Gastrocnemius medialis (tissue), 4 donors: Measurements from ENCODE around the gene NDC1. TPM values are rescaled to one million over a fixed set of nuclear protein-coding genes. Genes with fewer than 3 reads are reported as not detected.

Source experiments
- ATAC-seq, 2 donors: fragments of 150-250 bp; one replicate each; pipeline ENCODE4 v1.9.1; 2016
- DNase-seq, 2 donors: peaks; one replicate each; pipeline ENCODE4 v3.0.0-alpha.2; 2019
- H3K27ac ChIP-seq, 4 donors: fragments of 200-600 bp; sonication (generic); 1 replicate in 1 of 4; 2 replicates in 3 of 4; pipeline ENCODE4 v1.5.1; 2016 to 2018; ENCODE audit warnings: mild to moderate bottlenecking in 2 of 4, moderate library complexity in 1 of 4
- H3K27me3 ChIP-seq, 3 donors: fragments of 200-600 bp; sonication (generic) in 2 of 3; 1 replicate in 1 of 3; 2 replicates in 2 of 3; pipeline versions ENCODE4 v1.5.1 to v1.6.0; 2016 to 2019; ENCODE audit warnings: mild to moderate bottlenecking in 1 of 3, moderate library complexity in 1 of 3
- H3K36me3 ChIP-seq, 2 donors: fragments of 200-600 bp; sonication (generic) in 1 of 2; one replicate each; pipeline ENCODE4 v1.5.1; 2017 to 2018
- H3K4me1 ChIP-seq, 2 donors: fragments of 200-600 bp; sonication (generic) in 1 of 2; one replicate each; pipeline ENCODE4 v1.5.1; 2016 to 2017; ENCODE audit warnings: mild to moderate bottlenecking in 2 of 2
- H3K4me3 ChIP-seq, 4 donors: fragments of 200-600 bp; sonication (generic) in 3 of 4; 1 replicate in 1 of 4; 2 replicates in 3 of 4; pipeline ENCODE4 v1.5.1; 2016 to 2019; ENCODE audit warnings: mild to moderate bottlenecking in 2 of 4
- H3K9me3 ChIP-seq, 3 donors: fragments of 200-600 bp; sonication (generic) in 2 of 3; 1 replicate in 1 of 3; 2 replicates in 2 of 3; pipeline ENCODE4 v1.5.1; 2016 to 2019
- POLR2A ChIP-seq, 2 donors: fragments of 450-650 bp; IDR thresholded peaks; one replicate each; pipeline ENCODE4 v1.6.1; 2017; ENCODE audit warnings: antibody characterized with exemption in 2 of 2, mild to moderate bottlenecking in 2 of 2, moderate library complexity in 2 of 2
- in situ Hi-C, 4 donors: fragments of 200-750 bp; cut with MboI; loops; one replicate each; pipeline versions ENCODE4 v1.15.0 to v1.8.0; 2017; ENCODE audit warnings: low sequenced_read_pairs in 4 of 4
- intact Hi-C: fragments of 100-400 bp; cut with DNase I; formaldehyde crosslinking; loops from one replicate; pipeline ENCODE4 v1.15.1; 2023; ENCODE audit warnings: low total_unique reads
- total RNA-seq, 4 donors: library from RNA; depleted of rRNA; stranded (reverse); fragments of >200 nt; gene quantifications; one replicate each; pipeline versions ENCODE4 v1.1.0 to v1.2.3, GENCODE V29; 2016
- TF ChIP-seq, protein P1 (sequence below), 5 experiments: fragments of 450-650 bp in 3 of 5; fragments of 200-600 bp in 2 of 5; sonication (generic) in 2 of 5; IDR thresholded peaks in 4 of 5; conservative IDR thresholded peaks in 1 of 5; 1 replicate in 4 of 5; 2 replicates in 1 of 5; pipeline ENCODE4 v1.5.1; 2016 to 2019; ENCODE audit warnings: antibody characterized with exemption in 5 of 5, mild to moderate bottlenecking in 3 of 5, moderate library complexity in 3 of 5

Gene NDC1
- total RNA-seq, 4 donors from 2014 or later = 7.6 to 27.0 (median 9.5) TPM

- TF ChIP-seq, protein P1, sequence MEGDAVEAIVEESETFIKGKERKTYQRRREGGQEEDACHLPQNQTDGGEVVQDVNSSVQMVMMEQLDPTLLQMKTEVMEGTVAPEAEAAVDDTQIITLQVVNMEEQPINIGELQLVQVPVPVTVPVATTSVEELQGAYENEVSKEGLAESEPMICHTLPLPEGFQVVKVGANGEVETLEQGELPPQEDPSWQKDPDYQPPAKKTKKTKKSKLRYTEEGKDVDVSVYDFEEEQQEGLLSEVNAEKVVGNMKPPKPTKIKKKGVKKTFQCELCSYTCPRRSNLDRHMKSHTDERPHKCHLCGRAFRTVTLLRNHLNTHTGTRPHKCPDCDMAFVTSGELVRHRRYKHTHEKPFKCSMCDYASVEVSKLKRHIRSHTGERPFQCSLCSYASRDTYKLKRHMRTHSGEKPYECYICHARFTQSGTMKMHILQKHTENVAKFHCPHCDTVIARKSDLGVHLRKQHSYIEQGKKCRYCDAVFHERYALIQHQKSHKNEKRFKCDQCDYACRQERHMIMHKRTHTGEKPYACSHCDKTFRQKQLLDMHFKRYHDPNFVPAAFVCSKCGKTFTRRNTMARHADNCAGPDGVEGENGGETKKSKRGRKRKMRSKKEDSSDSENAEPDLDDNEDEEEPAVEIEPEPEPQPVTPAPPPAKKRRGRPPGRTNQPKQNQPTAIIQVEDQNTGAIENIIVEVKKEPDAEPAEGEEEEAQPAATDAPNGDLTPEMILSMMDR (IDR thresholded peaks at IDR 0.05 in 4 of 5, conservative IDR thresholded peaks at IDR 0.05 in 1 of 5) = no peak
- TF ChIP-seq POLR2A (IDR thresholded peaks at IDR 0.05) = no peak
- DNase-seq (no peak), ATAC-seq (no peak)
- Histone ChIP-seq H3K36me3 (peaks cover 0 to 9% of the 10 kb centered on the region in 2 donors), H3K4me3 (no peak overlapping the region), H3K4me1 (peaks cover 7 to 11% of the 10 kb centered on the region in 2 donors), H3K27me3 (no peaks in the 10 kb centered on the region), H3K9me3 (no peaks in the 10 kb centered on the region), H3K27ac (no peak overlapping the region)
- intact Hi-C loops (no loop called here), in situ Hi-C loops (no loop called here)
Measured at GRCh38 chr1:53833393-53833792, 4.7 kb downstream of the NDC1 start.

DNA sequence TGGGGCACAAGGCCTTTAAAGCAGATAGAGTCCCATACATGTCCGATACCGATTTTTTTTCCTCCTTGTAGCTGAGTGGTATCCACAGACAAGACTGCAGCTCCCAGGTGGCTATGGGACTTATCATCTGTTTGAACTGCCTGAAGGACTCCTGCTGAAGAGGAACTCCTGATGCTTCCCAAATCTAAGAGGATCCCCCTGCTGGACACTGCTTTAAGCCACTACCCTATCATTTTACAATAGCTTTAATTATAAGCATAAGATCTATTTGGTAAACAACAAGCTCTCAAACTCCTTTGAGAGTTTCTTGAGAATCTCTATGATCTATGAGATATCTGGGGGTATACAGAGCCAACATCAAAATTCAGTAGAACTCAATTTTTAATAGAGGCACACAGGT is 11.7 kb downstream of the NDC1 start:
- Histone ChIP-seq H3K4me1 (no peaks in the 10 kb centered on the region), H3K4me3 (no peak overlapping the region), H3K9me3 (no peaks in the 10 kb centered on the region), H3K27me3 (no peaks in the 10 kb centered on the region), H3K36me3 (peaks cover 0 to 39% of the 10 kb centered on the region in 2 donors), H3K27ac (no peak overlapping the region)
- DNase-seq (no peak), ATAC-seq (no peak)
- in situ Hi-C loops = no loop called here
- intact Hi-C loops = no loop called here
- TF ChIP-seq POLR2A (IDR thresholded peaks at IDR 0.05) = no peak
- TF ChIP-seq, protein P1 (IDR thresholded peaks at IDR 0.05 in 4 of 5, conservative IDR thresholded peaks at IDR 0.05 in 1 of 5) = no peak

- DNase-seq = no peak
- H3K27me3 ChIP-seq = no peaks in the 10 kb centered on the region
- in situ Hi-C loops (no loop called here), intact Hi-C loops (no loop called here)
- H3K36me3 ChIP-seq = peaks cover 0 to 30% of the 10 kb centered on the region in 2 donors
- no peak overlapping the region for H3K4me3 ChIP-seq
- H3K27ac ChIP-seq = no peak overlapping the region
- no peaks in the 10 kb centered on the region for H3K9me3 ChIP-seq
- no peaks in the 10 kb centered on the region for H3K4me1 ChIP-seq
- no peak for TF ChIP-seq POLR2A (IDR thresholded peaks at IDR 0.05)
- TF ChIP-seq, protein P1 (IDR thresholded peaks at IDR 0.05 in 4 of 5, conservative IDR thresholded peaks at IDR 0.05 in 1 of 5) = no peak
- no peak for ATAC-seq
Measured at GRCh38 chr1:53825306-53825705, 12.8 kb downstream of the NDC1 start.

DNA sequence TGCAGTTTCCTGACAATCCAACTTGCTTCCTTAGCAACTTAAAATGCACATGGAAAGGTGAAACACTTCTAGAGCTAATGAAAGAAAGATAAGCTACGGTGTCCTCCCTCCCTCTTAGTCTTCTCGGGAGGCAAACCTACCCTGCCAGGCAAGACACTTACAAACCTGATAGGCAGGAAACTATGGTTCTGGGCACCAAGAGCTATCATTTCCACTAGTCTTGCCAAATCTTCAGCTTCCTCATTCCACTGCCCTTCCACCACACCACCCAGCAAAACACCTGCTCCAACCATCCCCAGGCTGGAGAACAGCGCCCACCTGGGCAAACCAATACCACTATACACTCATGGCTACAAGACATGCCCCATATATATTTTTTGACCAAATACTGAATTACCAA is 15.2 kb downstream of the NDC1 start:
- no peaks in the 10 kb centered on the region for H3K9me3 ChIP-seq
- H3K27me3 ChIP-seq = no peaks in the 10 kb centered on the region

More for the DNA sequence above, 15.2 kb downstream of the NDC1 start:
- intact Hi-C loops (no loop called here), in situ Hi-C loops (no loop called here)
- Histone ChIP-seq H3K4me1 (no peaks in the 10 kb centered on the region), H3K36me3 (peaks cover 0 to 38% of the 10 kb centered on the region in 2 donors), H3K4me3 (no peak overlapping the region), H3K27ac (no peak overlapping the region)
- TF ChIP-seq POLR2A (IDR thresholded peaks at IDR 0.05) = no peak
- TF ChIP-seq, protein P1 (IDR thresholded peaks at IDR 0.05 in 4 of 5, conservative IDR thresholded peaks at IDR 0.05 in 1 of 5) = no peak
- ATAC-seq (no peak), DNase-seq (no peak)
